A549 (cell line): ENCODE results near the gene ATAD3A. TPM values are rescaled to one million over a fixed set of nuclear protein-coding genes. Genes with fewer than 3 reads are reported as not detected.
"Not testable (repeated sequence)": the region's sequence is repeated elsewhere in the genome, so short reads cannot be mapped to it uniquely, and the experiment has no call there.

Source experiments
- ATAC-seq, 2 experiments: fragments of 200-7000 bp in 1 of 2; fragments of >200 bp in 1 of 2; cut with Nextera tagmentation in 1 of 2; cut with Tn5 transposase in 1 of 2; 3 replicates each; pipeline versions ENCODE4 v1.8.0 to v1.9.1; 2018 to 2020; ENCODE audit warnings: mild to moderate bottlenecking in 1 of 2, moderate library complexity in 1 of 2
- CTCF ChIA-PET: fragments of 300-600 bp; sonication (Branson Sonifier 250); formaldehyde crosslinking; extraction: SDS; loops from one replicate; lab custom pipeline; 2021; ENCODE audit warnings: antibody characterized with exemption, inconsistent platforms; lab: Yijun Ruan, JAX
- POLR2A ChIA-PET: fragments of 350-600 bp; formaldehyde crosslinking; extraction: SDS; loops from one replicate; lab custom pipeline; 2021; ENCODE audit warnings: antibody characterized with exemption, inconsistent platforms; lab: Yijun Ruan, JAX
- DNase-seq, 2 experiments: peaks; one replicate each; pipeline versions ENCODE4 v3.0.0 to v3.0.0-alpha.2; 2011 to 2016; ENCODE audit warnings: low read depth in 1 of 2, low spot score in 1 of 2
- FAIRE-seq: peaks from 2 replicates; lab custom pipeline; 2011; peaks lifted over from hg19 to GRCh38; lab: Jason Lieb, UNC
- H3K27ac ChIP-seq, 2 experiments: fragments of >200 bp; sonication (Bioruptor Twin); formaldehyde crosslinking; 3 replicates each; pipeline ENCODE4 v1.5.1; 2016 to 2017
- H3K4me1 ChIP-seq: fragments of >200 bp; sonication (Bioruptor Twin); formaldehyde crosslinking; 3 replicates; pipeline ENCODE4 v1.6.1; 2016
- H3K4me2 ChIP-seq: fragments of >200 bp; sonication (Bioruptor Twin); formaldehyde crosslinking; 3 replicates; pipeline ENCODE4 v1.6.1; 2016
- H3K4me3 ChIP-seq: fragments of >200 bp; sonication (Bioruptor Twin); formaldehyde crosslinking; 3 replicates; pipeline ENCODE4 v1.5.1; 2016
- H3K9me3 ChIP-seq: fragments of >200 bp; sonication (Bioruptor Twin); formaldehyde crosslinking; 3 replicates; pipeline ENCODE4 v1.6.1; 2016
- CBX2 ChIP-seq: fragments of 200-600 bp; sonication (generic); IDR thresholded peaks from 2 replicates; pipeline ENCODE4 v1.6.1; 2016; ENCODE audit warnings: low read depth, mild to moderate bottlenecking, borderline replicate concordance
- CHD4 ChIP-seq: fragments of 200-600 bp; sonication (generic); IDR thresholded peaks from 2 replicates; pipeline ENCODE4 v1.6.1; 2016; ENCODE audit warnings: antibody characterized with exemption, mild to moderate bottlenecking, borderline replicate concordance
- HOXB13 ChIP-seq: fragments of 250-450 bp; sonication (Bioruptor Pico); IDR thresholded peaks from 2 replicates; pipeline ENCODE4 v1.5.0; 2020; ENCODE audit warnings: low read depth, mild to moderate bottlenecking, moderate library complexity
- JUN ChIP-seq, 2 experiments: fragments of >200 bp; sonication (Bioruptor Twin); formaldehyde crosslinking; IDR thresholded peaks; 2 replicates in 1 of 2; 3 replicates in 1 of 2; pipeline ENCODE4 v1.6.1; 2016 to 2017
- NR3C1 ChIP-seq: fragments of >200 bp; sonication (Bioruptor Twin); formaldehyde crosslinking; IDR thresholded peaks from 3 replicates; pipeline ENCODE4 v1.6.1; 2017
- RNF2 ChIP-seq: fragments of 200-600 bp; sonication (generic); IDR thresholded peaks from 2 replicates; pipeline ENCODE4 v1.6.1; 2016; ENCODE audit warnings: low read depth, mild to moderate bottlenecking, antibody characterized with exemption, moderate library complexity, borderline replicate concordance
- SREBF2 ChIP-seq: fragments of 450-650 bp; IDR thresholded peaks from 2 replicates; pipeline ENCODE4 v1.6.1; 2014; ENCODE audit warnings: mild to moderate bottlenecking, moderate library complexity
- TFCP2L1 ChIP-seq: fragments of 250-450 bp; sonication (Bioruptor Pico); IDR thresholded peaks from 2 replicates; pipeline ENCODE4 v1.5.0; 2021; ENCODE audit warnings: mild to moderate bottlenecking
- ZSCAN20 ChIP-seq: fragments of 250-450 bp; sonication (Bioruptor Pico); IDR thresholded peaks from 2 replicates; pipeline ENCODE4 v1.8.0; 2022; ENCODE audit warnings: mild to moderate bottlenecking, moderate library complexity
- WGBS: methylation state at CpG from one replicate; pipeline ENCODE4 v1.1.6; 2017; ENCODE audit errors: missing lambda C conversion rate; 5-methylcytosine and 5-hydroxymethylcytosine counted together
- polyA plus RNA-seq, 4 experiments: library from polyadenylated mRNA; depleted of rRNA in 3 of 4; stranded (reverse); fragments of >200 nt; fragmentation: RNase III in 1 of 4; extraction: RNeasy Plus Mini Kit Qiagen cat#74134 plus additional on column Dnase treatment in 1 of 4; gene quantifications; 2 replicates in 3 of 4; 3 replicates in 1 of 4; pipeline ENCODE4 v1.2.3, GENCODE V29; 2011 to 2017
- TF ChIP-seq, protein P1 (sequence below): fragments of 250-450 bp; sonication (Bioruptor Pico); IDR thresholded peaks from 2 replicates; pipeline ENCODE4 v1.5.0; 2021; ENCODE audit warnings: mild to moderate bottlenecking, moderate library complexity, borderline replicate concordance
- TF ChIP-seq, protein P2 (sequence below): fragments of 150-350 bp; IDR thresholded peaks from 2 replicates; pipeline ENCODE4 v1.6.1; 2014; ENCODE audit warnings: low read depth, mild to moderate bottlenecking, low read length
- TF ChIP-seq, protein P3 (sequence below): fragments of >200 bp; sonication (Bioruptor Twin); formaldehyde crosslinking; IDR thresholded peaks from 3 replicates; pipeline ENCODE4 v1.6.1; 2016

Gene ATAD3A
- polyA plus RNA-seq, 2 of the 4 experiments (the other 2 are of a cell fraction), result 10.9 to 27.2 TPM

DNA sequence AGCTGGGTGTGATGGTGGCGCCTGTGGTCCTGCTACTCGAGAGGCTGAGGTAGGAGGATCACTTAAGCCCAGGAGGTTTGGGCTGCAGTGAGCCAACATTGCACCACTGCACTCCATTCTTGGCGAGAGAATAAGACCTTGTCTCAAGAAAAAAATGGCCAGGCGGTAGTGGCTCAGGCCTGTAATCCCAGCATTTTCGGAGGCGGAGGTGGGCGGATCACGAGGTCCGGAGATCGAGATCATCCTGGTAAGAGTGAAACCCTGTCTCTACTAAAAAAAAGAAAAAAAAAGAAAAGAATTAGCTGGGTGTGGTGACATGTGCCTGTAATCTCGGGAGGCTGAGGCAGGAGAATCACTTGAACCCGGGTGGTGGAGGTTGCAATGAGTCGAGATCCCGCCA lies 29.1 kb upstream of the ATAD3A start:
- TF ChIP-seq JUN (IDR thresholded peaks at IDR 0.05) (no peak), CBX2 (no peak), NR3C1 (no peak), HOXB13 (CRISPR knock-in tag) (no peak), RNF2 (no peak), TFCP2L1 (CRISPR knock-in tag) (no peak), SREBF2 (no peak)
- TF ChIP-seq, protein P1, sequence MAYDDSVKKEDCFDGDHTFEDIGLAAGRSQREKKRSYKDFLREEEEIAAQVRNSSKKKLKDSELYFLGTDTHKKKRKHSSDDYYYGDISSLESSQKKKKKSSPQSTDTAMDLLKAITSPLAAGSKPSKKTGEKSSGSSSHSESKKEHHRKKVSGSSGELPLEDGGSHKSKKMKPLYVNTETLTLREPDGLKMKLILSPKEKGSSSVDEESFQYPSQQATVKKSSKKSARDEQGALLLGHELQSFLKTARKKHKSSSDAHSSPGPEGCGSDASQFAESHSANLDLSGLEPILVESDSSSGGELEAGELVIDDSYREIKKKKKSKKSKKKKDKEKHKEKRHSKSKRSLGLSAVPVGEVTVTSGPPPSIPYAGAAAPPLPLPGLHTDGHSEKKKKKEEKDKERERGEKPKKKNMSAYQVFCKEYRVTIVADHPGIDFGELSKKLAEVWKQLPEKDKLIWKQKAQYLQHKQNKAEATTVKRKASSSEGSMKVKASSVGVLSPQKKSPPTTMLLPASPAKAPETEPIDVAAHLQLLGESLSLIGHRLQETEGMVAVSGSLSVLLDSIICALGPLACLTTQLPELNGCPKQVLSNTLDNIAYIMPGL (CRISPR knock-in tag), result no peak
- TF ChIP-seq, protein P2, sequence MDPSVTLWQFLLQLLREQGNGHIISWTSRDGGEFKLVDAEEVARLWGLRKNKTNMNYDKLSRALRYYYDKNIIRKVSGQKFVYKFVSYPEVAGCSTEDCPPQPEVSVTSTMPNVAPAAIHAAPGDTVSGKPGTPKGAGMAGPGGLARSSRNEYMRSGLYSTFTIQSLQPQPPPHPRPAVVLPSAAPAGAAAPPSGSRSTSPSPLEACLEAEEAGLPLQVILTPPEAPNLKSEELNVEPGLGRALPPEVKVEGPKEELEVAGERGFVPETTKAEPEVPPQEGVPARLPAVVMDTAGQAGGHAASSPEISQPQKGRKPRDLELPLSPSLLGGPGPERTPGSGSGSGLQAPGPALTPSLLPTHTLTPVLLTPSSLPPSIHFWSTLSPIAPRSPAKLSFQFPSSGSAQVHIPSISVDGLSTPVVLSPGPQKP, result no peak
- no peaks in the 10 kb centered on the region for H3K4me1 ChIP-seq
- no peak for FAIRE-seq
- ATAC-seq, result no peak
- no peak overlapping the region for H3K27ac ChIP-seq
- CTCF ChIA-PET, result no interaction called here
- no CpG with 5 or more reads among the region's 14 CpGs for WGBS
- POLR2A ChIA-PET, result no interaction called here
- no peaks in the 10 kb centered on the region for H3K9me3 ChIP-seq
- no peak overlapping the region for H3K4me2 ChIP-seq
- no peak overlapping the region for H3K4me3 ChIP-seq
- DNase-seq, result no peak

DNA sequence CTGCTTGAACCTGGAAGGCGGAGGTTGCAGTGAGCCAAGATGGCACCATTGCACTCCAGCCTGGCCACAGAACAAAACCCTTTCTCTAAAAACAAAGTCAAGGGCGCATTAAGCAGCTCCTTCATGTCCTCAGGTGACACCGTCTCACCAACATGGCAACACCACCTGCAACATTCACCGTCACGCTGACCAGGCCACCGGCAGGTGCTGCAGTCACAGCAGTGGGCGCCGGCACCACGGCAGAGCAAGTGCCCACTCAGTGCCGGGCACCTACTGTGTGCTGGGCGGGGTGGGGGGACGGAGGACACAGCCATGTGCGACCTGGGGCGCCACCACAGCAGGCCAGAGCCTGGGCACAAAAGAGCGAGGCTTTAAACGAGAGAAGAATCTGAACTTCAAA lies 28.2 kb upstream of the ATAD3A start:
- FAIRE-seq, result no peak

DNA sequence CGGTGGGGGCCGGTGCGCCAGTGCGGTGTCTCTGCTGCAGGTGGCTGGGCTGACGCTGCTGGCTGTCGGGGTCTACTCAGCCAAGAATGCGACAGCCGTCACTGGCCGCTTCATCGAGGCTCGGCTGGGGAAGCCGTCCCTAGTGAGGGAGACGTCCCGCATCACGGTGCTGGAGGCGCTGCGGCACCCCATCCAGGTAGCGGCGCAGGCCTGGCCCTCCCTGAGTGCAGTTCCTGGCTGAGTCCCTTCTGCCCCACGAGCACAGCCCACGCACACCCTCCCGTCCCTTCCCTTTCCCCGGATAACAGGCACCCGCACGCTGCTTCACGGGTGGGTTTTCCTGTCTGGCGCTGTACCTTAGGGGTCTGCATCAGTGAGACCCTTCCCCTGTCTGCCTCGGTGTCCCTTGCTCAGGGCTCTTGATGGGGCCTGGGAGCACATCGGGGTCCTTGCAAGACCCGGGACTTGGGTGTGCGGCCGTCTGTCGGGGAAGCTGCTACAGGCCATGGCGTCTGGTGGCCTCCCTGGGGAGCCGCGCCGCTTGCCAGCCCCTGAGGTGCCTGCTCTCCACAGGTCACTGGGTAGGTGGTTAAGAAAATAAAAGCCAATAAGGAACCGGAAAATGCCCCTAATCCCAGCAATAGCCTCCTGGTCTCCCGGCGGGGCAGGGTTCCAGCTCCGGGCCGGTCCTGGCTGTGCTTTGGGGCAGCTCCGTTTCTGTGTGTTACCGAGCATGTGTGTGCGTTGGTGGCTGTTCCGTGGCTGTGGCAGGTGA lies 26.8 kb upstream of the ATAD3A start:
- H3K27ac ChIP-seq, H3K4me2 ChIP-seq, POLR2A ChIA-PET, FAIRE-seq, DNase-seq, CTCF ChIA-PET, ATAC-seq, H3K9me3 ChIP-seq, H3K4me1 ChIP-seq, H3K4me3 ChIP-seq: not testable (repeated sequence)
- no CpG with 5 or more reads among the region's 46 CpGs for WGBS

More for the DNA sequence above, 28.2 kb upstream of the ATAD3A start:
- WGBS, result no CpG with 5 or more reads among the region's 16 CpGs
- Histone ChIP-seq H3K4me2 (no peak overlapping the region), H3K27ac (no peak overlapping the region), H3K9me3 (no peaks in the 10 kb centered on the region), H3K4me1 (no peaks in the 10 kb centered on the region), H3K4me3 (no peak overlapping the region)
- no peak for ATAC-seq
- POLR2A ChIA-PET, result no interaction called here
- CTCF ChIA-PET, result no interaction called here
- DNase-seq, result no peak
- no peak for TF ChIP-seq CHD4
- TF ChIP-seq, protein P3, sequence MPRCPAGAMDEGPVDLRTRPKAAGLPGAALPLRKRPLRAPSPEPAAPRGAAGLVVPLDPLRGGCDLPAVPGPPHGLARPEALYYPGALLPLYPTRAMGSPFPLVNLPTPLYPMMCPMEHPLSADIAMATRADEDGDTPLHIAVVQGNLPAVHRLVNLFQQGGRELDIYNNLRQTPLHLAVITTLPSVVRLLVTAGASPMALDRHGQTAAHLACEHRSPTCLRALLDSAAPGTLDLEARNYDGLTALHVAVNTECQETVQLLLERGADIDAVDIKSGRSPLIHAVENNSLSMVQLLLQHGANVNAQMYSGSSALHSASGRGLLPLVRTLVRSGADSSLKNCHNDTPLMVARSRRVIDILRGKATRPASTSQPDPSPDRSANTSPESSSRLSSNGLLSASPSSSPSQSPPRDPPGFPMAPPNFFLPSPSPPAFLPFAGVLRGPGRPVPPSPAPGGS, result no peak
- TF ChIP-seq, protein P2, result no peak
- no peak for TF ChIP-seq NR3C1
- no peak for TF ChIP-seq ZSCAN20 (CRISPR knock-in tag)

DNA sequence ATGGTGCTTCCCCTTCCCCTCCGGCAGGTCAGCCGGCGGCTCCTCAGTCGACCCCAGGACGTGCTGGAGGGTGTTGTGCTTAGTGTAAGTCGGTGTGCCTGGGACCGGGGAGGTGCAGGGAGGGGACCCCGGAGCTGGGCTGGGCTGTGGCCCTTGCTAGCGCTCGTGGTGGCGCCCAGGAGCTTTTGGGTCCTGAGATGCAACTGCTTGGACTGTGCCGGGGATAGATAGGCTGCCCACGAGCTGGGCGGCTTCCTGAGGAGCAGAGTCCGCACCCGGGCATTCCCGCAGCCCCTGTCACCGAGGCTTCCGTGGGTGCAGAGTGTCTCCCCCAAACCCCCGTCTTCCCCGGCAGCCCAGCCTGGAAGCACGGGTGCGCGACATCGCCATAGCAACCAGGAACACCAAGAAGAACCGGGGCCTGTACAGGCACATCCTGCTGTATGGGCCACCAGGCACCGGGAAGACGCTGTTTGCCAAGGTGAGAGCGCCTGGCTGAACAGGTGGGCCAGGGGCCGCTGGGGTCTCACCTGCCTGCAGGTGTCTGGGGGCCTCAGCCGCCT lies 26.1 kb upstream of the ATAD3A start:
- WGBS, result no CpG with 5 or more reads among the region's 31 CpGs
- DNase-seq, POLR2A ChIA-PET, H3K4me2 ChIP-seq, CTCF ChIA-PET, H3K27ac ChIP-seq, H3K4me3 ChIP-seq, ATAC-seq, H3K9me3 ChIP-seq, H3K4me1 ChIP-seq, FAIRE-seq: not testable (repeated sequence)
